Measurements from ENCODE around the gene CKLF.

DNA sequence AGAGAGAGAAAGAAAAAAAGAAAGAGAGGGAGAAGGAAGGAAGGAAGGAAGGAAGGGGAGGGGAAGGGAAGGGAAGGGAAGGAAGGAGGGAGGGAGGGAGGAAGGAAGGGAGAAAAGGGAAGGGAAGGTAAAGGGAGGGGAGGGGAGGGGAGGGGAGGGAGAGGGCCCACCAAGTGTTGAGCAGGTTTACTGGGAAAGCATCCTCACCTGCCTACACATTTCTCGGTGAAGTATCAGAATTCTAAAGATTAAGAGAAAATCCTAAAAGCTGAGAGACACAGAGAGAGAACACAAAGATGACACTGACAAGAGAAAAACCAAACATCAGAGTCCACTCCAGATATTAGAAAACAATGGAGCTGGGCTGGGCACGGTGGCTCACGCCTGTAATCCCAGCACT is 39.9 kb downstream of the CKLF start:
- TF ChIP-seq, protein P1, sequence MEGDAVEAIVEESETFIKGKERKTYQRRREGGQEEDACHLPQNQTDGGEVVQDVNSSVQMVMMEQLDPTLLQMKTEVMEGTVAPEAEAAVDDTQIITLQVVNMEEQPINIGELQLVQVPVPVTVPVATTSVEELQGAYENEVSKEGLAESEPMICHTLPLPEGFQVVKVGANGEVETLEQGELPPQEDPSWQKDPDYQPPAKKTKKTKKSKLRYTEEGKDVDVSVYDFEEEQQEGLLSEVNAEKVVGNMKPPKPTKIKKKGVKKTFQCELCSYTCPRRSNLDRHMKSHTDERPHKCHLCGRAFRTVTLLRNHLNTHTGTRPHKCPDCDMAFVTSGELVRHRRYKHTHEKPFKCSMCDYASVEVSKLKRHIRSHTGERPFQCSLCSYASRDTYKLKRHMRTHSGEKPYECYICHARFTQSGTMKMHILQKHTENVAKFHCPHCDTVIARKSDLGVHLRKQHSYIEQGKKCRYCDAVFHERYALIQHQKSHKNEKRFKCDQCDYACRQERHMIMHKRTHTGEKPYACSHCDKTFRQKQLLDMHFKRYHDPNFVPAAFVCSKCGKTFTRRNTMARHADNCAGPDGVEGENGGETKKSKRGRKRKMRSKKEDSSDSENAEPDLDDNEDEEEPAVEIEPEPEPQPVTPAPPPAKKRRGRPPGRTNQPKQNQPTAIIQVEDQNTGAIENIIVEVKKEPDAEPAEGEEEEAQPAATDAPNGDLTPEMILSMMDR (IDR thresholded peaks at IDR 0.05; ENCODE audit: low read depth, low read length, poor library complexity, severe bottlenecking): no peak
- TF ChIP-seq EZH2phosphoT487 (IDR thresholded peaks at IDR 0.05; ENCODE audit: borderline replicate concordance, low read length): no peak
